ENCODE results near the gene CLSTN3. TPM values are rescaled to one million over a fixed set of nuclear protein-coding genes. Genes with fewer than 3 reads are reported as not detected.

Gene CLSTN3
- total and polyA plus RNA-seq, 2 donors (not counting 1 experiment from before 2014, with no cell fraction given), result 31.7 to 36.5 TPM

DNA sequence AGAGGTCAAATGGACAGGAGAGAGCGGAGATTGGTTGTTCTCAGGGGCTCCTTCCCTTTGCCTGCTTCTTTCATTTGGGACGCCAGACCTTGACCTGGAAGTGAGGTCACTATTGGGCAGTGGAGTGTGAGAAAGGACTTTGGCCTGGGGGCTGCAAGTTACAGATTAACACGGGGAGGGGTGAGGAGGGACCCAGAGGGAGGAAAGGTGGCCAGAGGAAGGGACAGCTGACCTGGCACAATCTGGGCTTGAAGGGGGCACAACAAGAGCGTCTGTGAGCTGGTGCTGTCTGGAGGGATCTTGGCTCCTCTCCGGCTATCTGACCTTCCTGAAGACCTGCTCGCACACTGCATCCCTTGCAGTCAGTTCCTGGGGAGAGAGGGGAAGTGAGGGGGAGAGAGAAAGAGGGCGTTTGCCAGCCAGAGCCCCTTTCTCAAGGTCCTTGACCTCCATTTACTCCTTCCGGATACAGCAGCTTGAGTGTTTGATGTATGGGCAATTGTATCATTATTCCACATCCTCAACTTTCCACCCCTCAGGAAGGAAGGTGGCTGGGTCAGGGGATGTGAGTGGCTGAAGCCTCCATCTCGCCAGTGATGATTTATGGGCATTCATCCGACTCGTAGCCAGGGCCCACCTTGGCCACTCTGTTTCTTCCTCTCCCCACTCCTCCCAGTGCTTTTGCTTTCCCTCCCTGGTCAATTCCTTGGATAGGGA, 6.2 kb upstream of the CLSTN3 start:
- POLR2A ChIA-PET, result no interaction called here
- WGBS (ENCODE audit: insufficient coverage), result 78% methylated on average over 5 of the region's 11 CpGs
- Mint-ChIP-seq H3K9me3 (ENCODE audit: insufficient read depth) (no peaks in the 10 kb centered on the region), H3K27ac (no peak overlapping the region), H3K4me1 (peaks cover 4% of the 10 kb centered on the region), H3K27me3 (no peaks in the 10 kb centered on the region), H3K4me3 (no peak overlapping the region)
- H2AFZ ChIP-seq (ENCODE audit: insufficient read depth, low read depth, low read length, poor library complexity, severe bottlenecking), result no peak overlapping the region
- no peaks in the 10 kb centered on the region for H3K79me2 ChIP-seq (ENCODE audit: control insufficient read depth, insufficient read depth, low read length)
- H3K4me1 ChIP-seq (ENCODE audit: control insufficient read depth in 2 of 2, insufficient read depth in 2 of 2, low read length in 2 of 2), result peaks cover under 1% of the 10 kb centered on the region in 2 donors
- no peaks in the 10 kb centered on the region for H4K20me1 ChIP-seq (ENCODE audit: control insufficient read depth, insufficient read depth, low read length, poor library complexity, severe bottlenecking)
- H3K4me3 ChIP-seq (ENCODE audit: control extremely low read depth in 1 of 5, extremely low read depth in 1 of 5, insufficient read depth in 1 of 5, low read depth in 2 of 5, low read length in 4 of 5), result no peak overlapping the region
- no peak overlapping the region for H3K27ac ChIP-seq (ENCODE audit: low read length in 2 of 2)
- TF ChIP-seq EZH2 (IDR thresholded peaks at IDR 0.05; ENCODE audit: borderline replicate concordance, insufficient read depth, low read depth, low read length, poor library complexity, severe bottlenecking), result no peak
- TF ChIP-seq, protein P1, sequence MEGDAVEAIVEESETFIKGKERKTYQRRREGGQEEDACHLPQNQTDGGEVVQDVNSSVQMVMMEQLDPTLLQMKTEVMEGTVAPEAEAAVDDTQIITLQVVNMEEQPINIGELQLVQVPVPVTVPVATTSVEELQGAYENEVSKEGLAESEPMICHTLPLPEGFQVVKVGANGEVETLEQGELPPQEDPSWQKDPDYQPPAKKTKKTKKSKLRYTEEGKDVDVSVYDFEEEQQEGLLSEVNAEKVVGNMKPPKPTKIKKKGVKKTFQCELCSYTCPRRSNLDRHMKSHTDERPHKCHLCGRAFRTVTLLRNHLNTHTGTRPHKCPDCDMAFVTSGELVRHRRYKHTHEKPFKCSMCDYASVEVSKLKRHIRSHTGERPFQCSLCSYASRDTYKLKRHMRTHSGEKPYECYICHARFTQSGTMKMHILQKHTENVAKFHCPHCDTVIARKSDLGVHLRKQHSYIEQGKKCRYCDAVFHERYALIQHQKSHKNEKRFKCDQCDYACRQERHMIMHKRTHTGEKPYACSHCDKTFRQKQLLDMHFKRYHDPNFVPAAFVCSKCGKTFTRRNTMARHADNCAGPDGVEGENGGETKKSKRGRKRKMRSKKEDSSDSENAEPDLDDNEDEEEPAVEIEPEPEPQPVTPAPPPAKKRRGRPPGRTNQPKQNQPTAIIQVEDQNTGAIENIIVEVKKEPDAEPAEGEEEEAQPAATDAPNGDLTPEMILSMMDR (IDR thresholded peaks at IDR 0.05), result no peak
- no peaks in the 10 kb centered on the region for H3K36me3 ChIP-seq (replicated peaks in 1 of 2; ENCODE audit: control extremely low read depth in 1 of 2, control insufficient read depth in 1 of 2, extremely low read depth in 1 of 2, insufficient read depth in 2 of 2, low read length in 1 of 2)
- no peak overlapping the region for H3K9ac ChIP-seq (ENCODE audit: low read length)
- CTCF ChIA-PET, result interaction anchor here (1.1 kb wide), 1 partner anchor 23 kb away, joined by 3 read pairs; no protein-coding TSS in a partner anchor
- no peak for ATAC-seq (ENCODE audit: low read depth)
- H3K27me3 ChIP-seq (replicated peaks in 1 of 4; ENCODE audit: control extremely low read depth in 1 of 4, control insufficient read depth in 3 of 4, insufficient read depth in 4 of 4, low read length in 3 of 4), result no peaks in the 10 kb centered on the region
- intact Hi-C loops (cut with micrococcal nuclease), result no loop called here
- no peak for DNase-seq
- H3K9me3 ChIP-seq (ENCODE audit: control extremely low read depth in 1 of 3, control insufficient read depth in 2 of 3, insufficient read depth in 1 of 3, low read length in 2 of 3), result no peaks in the 10 kb centered on the region
- no peak overlapping the region for H3K4me2 ChIP-seq (replicated peaks; ENCODE audit: low read depth, low read length, poor library complexity, severe bottlenecking)

DNA sequence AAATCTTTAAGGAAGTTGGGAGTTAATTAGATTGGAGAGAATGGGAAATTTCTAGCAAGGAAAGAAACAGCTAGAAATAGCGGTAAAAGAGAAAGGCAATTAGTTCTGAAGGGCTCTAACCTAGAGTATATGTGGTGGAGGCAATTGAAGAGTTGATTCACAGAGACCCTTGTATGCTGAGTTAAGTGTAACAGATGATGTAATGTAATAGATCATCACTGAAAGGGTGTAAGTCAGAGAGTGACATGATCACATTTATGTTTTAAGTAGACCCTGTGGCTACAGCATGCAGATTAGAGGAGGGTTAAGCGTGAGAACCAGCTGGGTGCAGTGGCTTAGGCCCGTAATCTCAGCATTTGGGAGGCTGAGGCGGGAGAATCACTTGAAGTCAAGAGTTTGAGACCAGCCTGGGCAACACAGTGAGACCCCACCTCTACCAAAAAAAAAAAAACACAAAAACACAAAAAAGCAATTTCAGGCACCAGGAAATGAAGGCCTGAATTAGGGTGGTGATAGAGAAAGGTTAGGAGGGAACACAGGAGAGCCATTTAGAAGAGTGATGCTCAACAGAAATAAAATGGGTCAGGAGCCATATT, 4.4 kb upstream of the CLSTN3 start:
- H3K9ac ChIP-seq (ENCODE audit: low read length), result no peak overlapping the region
- H2AFZ ChIP-seq (ENCODE audit: insufficient read depth, low read depth, low read length, poor library complexity, severe bottlenecking), result no peak overlapping the region
- H3K27ac ChIP-seq (ENCODE audit: low read length in 2 of 2), result no peak overlapping the region
- Mint-ChIP-seq H3K27me3 (no peaks in the 10 kb centered on the region), H3K4me1 (peaks cover 11% of the 10 kb centered on the region), H3K27ac (no peak overlapping the region), H3K9me3 (ENCODE audit: insufficient read depth) (no peaks in the 10 kb centered on the region), H3K4me3 (no peak overlapping the region)
- H3K4me3 ChIP-seq (ENCODE audit: control extremely low read depth in 1 of 5, extremely low read depth in 1 of 5, insufficient read depth in 1 of 5, low read depth in 2 of 5, low read length in 4 of 5), result no peak overlapping the region
- WGBS (ENCODE audit: insufficient coverage), result 100% methylated on average over 1 of the region's 4 CpGs
- H3K79me2 ChIP-seq (ENCODE audit: control insufficient read depth, insufficient read depth, low read length), result no peaks in the 10 kb centered on the region
- no peaks in the 10 kb centered on the region for H3K36me3 ChIP-seq (replicated peaks in 1 of 2; ENCODE audit: control extremely low read depth in 1 of 2, control insufficient read depth in 1 of 2, extremely low read depth in 1 of 2, insufficient read depth in 2 of 2, low read length in 1 of 2)
- H3K4me1 ChIP-seq (ENCODE audit: control insufficient read depth in 2 of 2, insufficient read depth in 2 of 2, low read length in 2 of 2), result peaks cover 8 to 13% of the 10 kb centered on the region in 2 donors
- no peaks in the 10 kb centered on the region for H3K27me3 ChIP-seq (replicated peaks in 1 of 4; ENCODE audit: control extremely low read depth in 1 of 4, control insufficient read depth in 3 of 4, insufficient read depth in 4 of 4, low read length in 3 of 4)
- H4K20me1 ChIP-seq (ENCODE audit: control insufficient read depth, insufficient read depth, low read length, poor library complexity, severe bottlenecking), result no peaks in the 10 kb centered on the region
- ChIA-PET POLR2A (no interaction called here), CTCF (interaction anchor here (0.7 to 1.3 kb wide), 3 partner anchors 15 to 18 kb away, joined by 3 read pairs; partner anchors contain the start of gene C1RL)
- intact Hi-C loops (cut with micrococcal nuclease), result no loop called here
- H3K4me2 ChIP-seq (replicated peaks; ENCODE audit: low read depth, low read length, poor library complexity, severe bottlenecking), result no peak overlapping the region
- TF ChIP-seq, protein P1 (IDR thresholded peaks at IDR 0.05), result no peak
- TF ChIP-seq EZH2 (IDR thresholded peaks at IDR 0.05; ENCODE audit: borderline replicate concordance, insufficient read depth, low read depth, low read length, poor library complexity, severe bottlenecking), result no peak
- no peaks in the 10 kb centered on the region for H3K9me3 ChIP-seq (ENCODE audit: control extremely low read depth in 1 of 3, control insufficient read depth in 2 of 3, insufficient read depth in 1 of 3, low read length in 2 of 3)
- ATAC-seq (ENCODE audit: low read depth) (no peak), DNase-seq (no peak)
